ENCODE measurements around the gene MCM3AP. TPM values are rescaled to one million over a fixed set of nuclear protein-coding genes. Genes with fewer than 3 reads are reported as not detected.

MCM3AP gene
- 103 TPM for polyA plus RNA-seq (ENCODE audit: insufficient read length)
- long read RNA-seq, donor 1, full-length matches to known transcripts: 16 of 66 reads
- long read RNA-seq, donor 1, partial matches to known transcripts: 35 of 66 reads
- long read RNA-seq, donor 1, other reads (novel, unspliced or antisense): 15 of 66 reads
- long read RNA-seq, donor 2, full-length matches to known transcripts: 15 of 31 reads
- long read RNA-seq, donor 2, partial matches to known transcripts: 16 of 31 reads
- long read RNA-seq, donor 2, other reads (novel, unspliced or antisense): 0 of 31 reads
- long read RNA-seq, donor 3, transcript MCM3AP-203 (2 exons, 876 nt): major isoform, 7 of 15 reads
- long read RNA-seq, donor 3, partial matches to known transcripts: 5 of 15 reads
- long read RNA-seq, donor 3, other reads (novel, unspliced or antisense): 0 of 15 reads
- long read RNA-seq, donor 4, partial matches to known transcripts: 0 of 1 reads
- long read RNA-seq, donor 4, other reads (novel, unspliced or antisense): 0 of 1 reads
- long read RNA-seq, donor 5, transcript MCM3AP-203 (2 exons, 876 nt): major isoform, 5 of 123 reads
- long read RNA-seq, donor 5, partial matches to known transcripts: 63 of 123 reads
- long read RNA-seq, donor 5, other reads (novel, unspliced or antisense): 54 of 123 reads
- long read RNA-seq, donor 6, full-length matches to known transcripts: 10 of 10 reads
- long read RNA-seq, donor 6, partial matches to known transcripts: 0 of 10 reads
- long read RNA-seq, donor 6, other reads (novel, unspliced or antisense): 0 of 10 reads
- long read RNA-seq, donor 7, full-length matches to known transcripts: 15 of 15 reads
- long read RNA-seq, donor 7, partial matches to known transcripts: 0 of 15 reads
- long read RNA-seq, donor 7, other reads (novel, unspliced or antisense): 0 of 15 reads
- long read RNA-seq, donor 8, full-length matches to known transcripts: 8 of 8 reads
- long read RNA-seq, donor 8, partial matches to known transcripts: 0 of 8 reads
- long read RNA-seq, donor 8, other reads (novel, unspliced or antisense): 0 of 8 reads

DNA sequence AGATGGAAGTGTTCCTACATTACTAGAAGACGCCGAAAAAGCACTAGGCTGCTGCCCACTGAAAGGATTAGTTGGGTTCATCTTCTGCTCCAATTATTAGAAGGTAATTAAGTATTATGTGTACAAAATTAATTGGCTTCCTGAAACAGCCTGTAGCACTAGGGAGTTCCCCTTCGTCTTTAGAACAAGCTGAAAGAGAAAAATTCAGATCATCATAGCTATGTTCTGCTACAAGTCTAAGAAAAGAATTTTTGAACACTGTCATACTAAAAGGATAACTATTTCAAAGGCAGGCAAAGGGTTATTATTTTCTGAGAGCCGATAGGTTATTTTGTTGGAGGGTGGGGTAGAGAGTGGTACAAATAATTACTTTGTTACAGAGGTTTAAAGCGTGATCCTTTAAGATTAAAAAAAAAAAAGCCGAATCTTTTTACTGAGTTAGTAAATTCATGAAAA is at the start of gene MCM3AP:
TSS of gene MCM3AP (minus strand) at position 406 of the 456 bp plus-strand sequence. CDS start at position 81, 325 bp downstream.
- DNase-seq: no peak

DNA sequence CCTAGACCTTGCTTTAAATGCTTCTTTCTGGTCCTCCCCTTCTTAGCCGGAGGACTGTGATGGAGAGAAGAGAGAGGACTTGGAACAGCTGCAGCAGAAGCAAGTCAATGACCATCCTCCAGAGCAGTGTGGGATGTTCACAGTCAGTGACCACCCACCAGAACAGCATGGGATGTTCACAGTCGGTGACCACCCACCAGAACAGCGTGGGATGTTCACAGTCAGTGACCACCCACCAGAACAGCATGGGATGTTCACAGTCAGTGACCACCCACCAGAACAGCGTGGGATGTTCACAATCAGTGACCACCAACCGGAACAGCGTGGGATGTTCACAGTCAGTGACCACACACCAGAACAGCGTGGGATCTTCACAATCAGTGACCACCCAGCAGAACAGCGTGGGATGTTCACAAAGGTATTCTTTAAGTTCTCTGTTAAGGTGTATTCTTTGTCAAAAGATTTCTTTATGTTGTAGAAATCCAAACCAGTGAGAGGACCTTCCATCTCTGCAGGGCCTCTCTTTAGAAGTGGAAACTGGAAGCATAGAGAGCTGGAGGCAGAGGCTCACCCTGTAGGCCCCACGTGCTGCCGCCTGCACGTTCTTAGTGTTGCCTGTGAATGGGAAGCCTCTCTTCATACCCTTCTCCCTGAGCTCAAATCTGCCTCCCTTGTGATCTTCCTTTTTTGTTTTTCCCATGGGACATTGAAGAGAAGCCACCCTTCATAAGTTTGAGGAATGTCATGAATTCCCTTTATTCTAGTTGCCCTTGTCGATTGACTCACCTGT is 49.1 kb upstream of the MCM3AP start:
- DNase-seq: no peak

DNA sequence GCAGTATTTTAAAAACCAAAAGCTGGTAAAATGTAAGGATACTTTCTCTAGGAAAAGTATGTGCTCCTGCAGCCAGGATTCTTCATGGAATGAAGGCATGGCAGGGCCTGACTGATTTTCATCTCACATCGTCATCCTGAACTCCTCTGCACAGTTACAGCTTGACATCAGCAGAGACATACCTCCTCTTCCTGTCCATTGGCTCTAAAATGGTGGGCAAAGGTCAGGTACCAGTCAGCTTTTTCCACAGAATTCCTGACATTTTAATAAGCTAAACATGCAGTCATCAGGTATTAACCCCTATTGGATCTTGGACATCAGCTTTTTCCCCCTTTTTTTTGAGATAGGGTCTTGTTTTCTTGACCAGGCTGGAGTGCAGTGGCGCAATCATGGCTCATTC is 44.4 kb upstream of the MCM3AP start:
- DNase-seq: no peak

DNA sequence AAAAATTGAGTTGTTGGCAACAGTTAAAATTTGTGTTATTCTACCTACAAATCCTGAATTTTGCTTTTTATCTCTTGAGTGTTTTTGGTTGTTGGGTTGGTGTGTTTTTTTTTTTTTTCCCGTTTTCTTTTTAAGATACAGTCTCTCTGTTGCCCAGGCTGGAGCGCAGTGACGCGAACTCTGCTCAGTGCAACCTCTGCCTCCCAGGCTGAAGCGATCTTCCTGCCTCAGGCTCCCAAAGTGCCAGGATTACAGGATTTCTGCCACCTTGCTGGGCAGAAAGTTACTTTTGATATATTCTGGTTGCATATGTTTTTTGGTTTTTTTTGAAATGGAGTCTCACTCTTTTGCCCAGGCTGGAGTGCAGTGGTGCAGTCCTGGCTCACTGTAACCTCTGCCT is 42.7 kb upstream of the MCM3AP start:
- no peak for DNase-seq

DNA sequence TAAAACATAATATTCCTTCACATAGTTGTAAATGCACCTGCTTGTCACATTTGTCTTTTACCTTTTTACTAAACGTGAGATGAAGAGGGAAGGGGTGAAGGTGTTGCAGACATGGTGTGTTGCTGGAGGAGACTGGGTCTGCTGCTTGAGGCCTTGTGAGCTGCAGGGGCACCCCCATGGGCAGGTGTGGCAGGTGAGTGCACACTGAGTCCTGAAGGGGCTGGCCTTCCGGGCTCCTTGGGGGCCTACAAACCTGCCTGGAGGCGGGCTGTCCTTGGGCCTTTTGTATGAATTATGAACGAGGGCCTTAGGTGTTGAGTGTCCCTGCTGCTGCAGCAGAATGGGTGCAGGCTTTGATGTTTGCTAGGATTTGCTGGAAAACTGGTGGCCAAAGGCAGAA is 42.3 kb upstream of the MCM3AP start:
- no peak for DNase-seq

DNA sequence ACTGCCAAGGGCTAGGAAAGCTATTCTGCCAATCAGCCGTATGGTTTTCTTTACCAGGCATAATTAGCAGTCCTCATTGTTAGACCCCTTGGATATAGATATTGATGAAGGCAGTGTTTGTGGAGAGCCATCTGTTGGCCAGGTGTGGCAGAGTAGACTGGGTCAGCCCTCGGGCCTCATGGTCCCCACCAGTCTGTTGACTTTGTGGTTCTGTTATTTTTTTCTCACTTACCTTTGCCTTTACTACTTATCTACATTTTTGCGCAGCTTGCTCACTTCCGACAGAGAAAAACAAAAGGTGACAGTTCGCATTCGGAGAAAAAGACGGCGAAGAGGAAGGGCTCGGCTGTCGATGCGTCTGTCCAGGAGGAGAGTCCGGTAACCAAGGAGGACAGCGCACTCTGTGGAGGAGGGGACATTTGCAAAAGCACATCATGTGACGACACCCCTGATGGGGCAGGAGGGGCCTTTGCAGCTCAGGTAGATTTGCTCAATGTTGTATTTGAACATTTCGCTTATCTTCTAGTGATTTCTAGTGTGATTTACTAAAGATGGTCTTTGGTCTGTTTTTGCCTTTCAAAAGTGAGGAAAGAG is 40.8 kb upstream of the MCM3AP start:
- DNase-seq: no peak

DNA sequence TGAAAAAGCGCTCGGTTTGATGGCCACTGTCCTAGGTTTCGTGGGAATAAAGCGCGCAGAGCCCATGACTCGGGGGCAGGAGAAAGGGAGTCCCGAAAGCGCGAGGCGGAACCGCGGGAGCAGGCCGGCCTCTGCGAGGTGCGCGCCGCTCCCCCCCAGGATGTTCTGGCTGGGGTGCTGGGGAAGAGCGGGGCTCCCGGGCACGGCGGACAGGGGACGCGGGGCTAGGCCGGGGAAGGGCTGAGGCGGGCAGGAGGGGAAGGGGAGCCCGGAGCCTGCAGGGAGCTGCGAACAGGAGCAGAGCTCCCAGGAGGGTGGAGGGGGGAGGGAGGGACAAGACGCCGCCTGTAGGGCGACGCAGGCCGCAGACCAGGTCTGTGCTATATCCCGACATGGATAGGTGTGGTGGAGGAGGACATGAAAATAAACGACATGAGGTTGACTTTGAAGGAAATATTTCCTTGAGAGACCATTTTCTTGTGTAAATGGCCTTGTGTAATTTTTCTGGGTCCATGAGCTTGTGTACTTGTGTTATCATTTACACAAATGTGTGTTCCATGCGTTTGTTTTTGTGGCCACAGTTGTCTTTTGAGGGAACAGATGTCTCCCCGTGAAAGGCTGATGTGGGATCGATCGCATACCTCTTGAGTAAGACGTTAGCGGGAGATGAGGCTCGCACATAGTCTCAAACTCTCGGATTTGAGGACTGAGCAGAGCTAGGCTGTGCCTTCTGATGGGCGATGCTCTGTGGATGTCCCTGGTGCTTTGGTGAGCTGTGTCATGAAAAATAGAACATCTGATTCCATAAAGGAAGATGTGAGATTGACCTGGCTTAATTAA is 39.9 kb upstream of the MCM3AP start:
- DNase-seq: no peak

DNA sequence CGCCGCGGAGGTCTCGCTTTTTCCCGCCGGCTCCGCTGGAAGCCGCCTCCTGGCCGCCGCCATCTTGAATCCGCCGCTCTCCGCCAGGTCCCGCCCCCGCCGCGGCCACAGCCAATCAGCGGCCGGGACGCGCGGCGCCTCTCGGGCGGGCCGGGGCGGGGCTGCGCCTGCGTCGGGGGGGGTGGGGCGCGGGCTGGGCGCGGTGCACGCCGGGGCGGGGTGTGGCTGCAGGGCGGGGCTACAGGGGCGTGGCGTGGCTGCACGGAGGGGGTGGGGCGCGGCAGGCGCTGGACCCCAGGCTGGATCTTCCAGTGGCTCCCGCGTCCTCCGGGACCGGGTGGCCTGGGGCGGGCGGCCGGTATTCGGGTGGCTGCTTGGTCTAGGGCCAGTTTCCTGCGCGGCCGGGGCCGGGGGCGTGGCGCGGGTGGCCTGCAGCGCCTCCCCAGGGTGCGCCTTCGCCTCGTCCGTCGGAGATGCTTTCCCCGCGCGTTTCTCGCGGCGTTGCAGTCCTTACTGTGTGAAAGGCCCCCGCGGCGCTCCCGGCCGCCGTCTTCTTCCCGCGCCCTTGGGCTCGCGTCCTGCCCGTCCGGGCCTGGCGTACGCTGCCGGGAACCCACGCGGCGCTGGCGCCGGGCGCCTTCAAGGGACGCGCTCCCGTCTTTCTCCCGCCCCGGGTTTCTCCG is 39.1 kb upstream of the MCM3AP start:
- peak; percentile 79 for DNase-seq

DNA sequence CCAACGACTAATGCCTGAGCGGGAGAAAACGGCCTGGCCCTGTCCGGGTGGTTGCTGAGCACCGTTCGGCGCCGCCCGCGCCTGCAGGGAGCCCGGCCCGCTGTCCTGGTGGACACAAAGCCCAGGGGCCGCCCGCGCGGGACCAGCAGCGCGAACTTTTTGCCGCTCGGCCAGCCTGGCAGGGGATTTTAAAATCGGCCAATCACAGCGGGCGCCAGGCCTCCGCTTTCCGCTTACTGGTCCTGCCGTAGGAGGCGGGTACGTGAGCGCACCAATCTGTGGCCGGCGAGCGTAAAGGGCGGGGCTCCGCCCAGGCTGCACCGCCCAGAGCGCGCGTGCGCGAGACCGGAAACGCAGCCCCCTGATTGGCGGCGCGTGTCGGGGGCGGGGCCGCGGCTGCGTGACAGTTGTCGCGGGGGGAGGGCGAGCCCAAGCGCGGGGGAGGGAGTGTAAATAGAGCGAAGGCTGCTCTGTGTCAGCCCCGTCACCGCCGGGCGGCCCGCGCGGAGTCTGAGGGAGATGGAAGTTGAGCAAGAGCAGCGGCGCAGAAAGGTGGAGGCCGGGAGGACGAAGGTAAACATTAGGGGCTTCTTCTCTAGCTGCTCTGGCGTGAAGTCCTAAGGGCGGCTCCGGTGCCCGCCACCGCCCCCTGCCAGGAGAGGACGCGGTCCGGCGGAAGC is 38.4 kb upstream of the MCM3AP start, which contains the start of the genes C21orf58 and PCNT:
TSS of gene C21orf58 (minus strand) at position 161 of the 680 bp plus-strand sequence. CDS start 1,132 bp downstream, outside the sequence.
TSS of gene PCNT (plus strand) at position 447 of the 680 bp plus-strand sequence. CDS start at position 520, 73 bp downstream.
- peak; percentile 95 for DNase-seq

DNA sequence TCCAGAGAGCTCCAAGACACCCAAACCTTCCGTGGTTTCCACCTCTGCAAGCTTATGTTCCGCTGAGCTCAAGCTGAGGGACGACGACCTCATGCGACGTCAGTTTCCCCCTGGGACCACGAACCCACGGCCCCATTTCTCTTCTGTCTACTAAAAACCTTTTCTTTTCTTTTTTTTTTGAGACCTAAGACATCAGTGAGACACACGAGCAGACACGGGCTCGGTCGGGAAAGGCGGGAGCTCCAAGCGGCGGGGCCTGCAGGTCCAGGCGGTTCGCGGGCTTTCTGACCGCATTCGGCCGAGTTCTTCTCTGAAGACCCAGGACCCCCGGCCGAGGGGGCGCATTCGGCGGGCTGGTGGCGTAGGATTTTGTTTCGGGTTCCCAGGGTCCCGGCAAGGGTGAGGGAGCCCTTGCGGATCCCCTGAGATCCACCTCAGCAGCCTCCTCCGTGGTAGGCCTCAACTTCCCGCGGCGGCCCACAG is 37.9 kb upstream of the MCM3AP start:
- DNase-seq: no peak

DNA sequence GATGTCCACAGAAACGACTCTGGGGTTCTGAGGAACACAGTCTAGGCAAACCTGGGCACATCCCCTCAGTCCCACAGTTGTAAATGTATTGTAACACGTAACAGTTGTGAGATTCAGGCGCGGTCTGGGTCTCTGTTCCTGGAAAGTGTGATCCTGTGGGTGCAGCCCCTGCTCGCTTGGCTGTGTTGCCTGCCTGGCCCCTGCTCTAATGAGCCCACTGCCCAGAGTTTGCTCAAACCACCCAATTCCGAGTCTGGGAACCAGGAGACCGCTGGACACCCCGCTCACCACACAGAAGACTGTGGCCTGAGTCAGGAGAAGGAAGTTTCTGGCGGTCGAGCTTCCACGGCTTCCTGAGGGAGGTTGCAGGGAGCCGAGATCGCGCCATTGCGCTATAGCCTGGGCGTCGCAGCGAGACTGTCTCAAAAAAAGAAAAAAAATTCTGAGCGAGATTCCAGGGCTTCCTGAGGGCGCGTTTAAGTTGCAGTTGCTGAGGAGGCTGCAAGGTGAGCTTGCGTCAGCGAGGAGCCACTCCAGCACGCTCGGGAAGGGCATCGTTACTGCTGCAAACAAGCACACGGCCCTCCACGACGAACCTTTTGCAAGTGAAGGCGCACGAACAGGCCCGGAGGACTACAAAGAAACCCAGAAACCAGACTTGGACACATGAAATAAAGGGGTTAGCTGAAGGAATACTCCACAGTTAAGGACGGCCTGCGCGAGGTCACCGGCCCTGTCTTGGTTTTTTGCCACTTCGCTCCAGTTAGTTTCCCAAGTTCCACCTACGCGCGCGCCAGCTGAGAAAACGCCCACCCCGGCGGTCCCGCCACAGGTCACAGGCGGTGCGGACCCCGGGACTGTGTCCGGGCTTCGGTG is 37.2 kb upstream of the MCM3AP start:
- no peak for DNase-seq

DNA sequence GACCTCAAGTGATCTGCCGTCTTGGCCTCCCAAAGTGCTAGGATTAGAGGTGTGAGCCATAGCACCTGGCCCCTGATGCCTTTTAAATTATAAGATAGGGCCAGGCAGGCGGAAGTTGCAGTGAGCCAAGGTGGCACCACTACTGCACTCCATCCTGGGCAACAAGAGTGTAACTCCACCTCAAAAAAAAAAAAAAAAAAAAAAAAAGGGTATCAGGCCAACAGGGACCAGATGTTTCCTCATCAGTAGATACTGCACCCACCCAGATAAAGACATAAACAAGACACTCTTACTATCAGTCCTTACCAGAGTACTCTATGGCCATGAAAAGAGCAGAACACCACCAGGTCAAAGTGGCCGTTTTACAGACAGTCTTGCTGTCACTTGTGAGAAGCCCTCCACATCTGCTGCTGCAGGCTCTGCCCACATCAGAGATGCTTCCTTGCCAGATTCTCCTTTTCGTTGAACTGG is 35.0 kb upstream of the MCM3AP start:
- DNase-seq: no peak

DNA sequence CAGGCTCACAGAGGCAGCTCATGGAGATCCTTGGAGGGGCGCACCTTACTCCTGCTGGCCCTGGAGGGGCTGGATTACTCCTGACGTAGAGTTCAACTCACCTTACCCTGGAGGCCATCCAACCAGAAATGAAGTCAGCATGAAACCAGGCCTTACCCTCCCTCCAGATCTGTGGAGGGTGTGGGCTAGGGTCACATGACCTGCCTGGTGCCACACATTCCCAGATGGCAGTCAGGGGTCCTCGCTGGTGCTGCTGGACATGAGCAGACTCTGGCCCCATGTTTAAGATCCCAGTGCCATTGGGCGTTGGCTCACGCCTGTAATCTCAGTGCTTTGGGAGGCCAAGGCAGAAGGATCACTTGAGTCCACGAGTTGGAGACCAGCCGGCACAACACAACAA is 33.8 kb upstream of the MCM3AP start:
- DNase-seq: no peak

DNA sequence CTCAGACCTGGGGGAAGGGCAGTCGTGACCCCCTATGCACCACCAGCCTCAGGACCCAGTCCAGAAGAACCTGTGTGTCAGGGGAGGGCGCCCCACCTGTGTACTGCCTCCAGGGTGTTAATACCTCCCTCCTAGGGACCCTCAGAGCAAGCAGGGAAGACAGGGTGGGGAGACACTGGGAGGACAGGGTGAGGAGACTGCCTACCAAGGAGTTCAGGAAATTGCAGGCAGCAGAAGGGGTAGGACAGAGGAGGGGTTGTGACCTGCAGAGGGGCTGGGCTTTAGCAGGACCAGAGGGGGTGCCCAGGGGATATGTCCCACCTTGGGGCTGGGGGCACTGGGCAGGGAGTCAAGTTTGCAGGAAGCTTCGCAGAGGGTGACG is 33.0 kb upstream of the MCM3AP start:
- DNase-seq: no peak

DNA sequence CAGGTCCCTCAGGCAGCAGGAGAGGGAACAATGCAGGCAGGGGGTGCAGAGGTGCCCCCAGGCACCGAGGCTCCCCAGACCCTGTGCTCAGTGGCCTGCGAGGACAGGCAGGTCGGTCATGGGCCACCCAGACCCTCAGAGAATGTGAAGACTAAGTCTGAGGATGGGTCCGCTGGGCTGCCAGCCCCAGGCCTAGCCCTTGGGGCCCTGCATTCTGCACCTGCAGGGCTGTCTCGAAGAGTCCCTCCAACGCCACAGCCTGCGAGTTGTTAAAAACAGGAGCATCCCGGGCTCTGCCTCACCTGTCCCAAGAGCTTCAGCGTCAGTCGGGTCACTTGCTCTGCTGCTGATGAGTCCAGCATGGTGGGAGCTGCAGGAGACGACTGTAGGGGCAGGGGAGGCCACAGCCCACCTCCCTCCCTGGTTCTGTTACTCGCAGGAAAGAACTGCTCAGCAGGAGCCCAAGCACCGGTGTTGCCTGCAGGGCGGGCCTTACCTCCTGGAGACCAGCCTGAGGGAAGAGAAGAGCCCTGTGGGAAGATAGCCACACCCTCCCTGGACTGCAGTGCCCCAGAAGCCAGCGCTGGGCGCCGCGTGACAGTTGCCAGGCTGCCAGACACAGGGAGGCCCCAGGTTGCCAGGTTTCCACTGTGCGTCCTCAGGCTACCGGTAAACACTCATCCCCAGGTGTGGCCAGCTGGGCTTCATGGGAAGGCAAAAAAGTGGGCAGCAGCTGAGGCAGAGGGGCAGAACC is 32.5 kb upstream of the MCM3AP start:
- no peak for DNase-seq

DNA sequence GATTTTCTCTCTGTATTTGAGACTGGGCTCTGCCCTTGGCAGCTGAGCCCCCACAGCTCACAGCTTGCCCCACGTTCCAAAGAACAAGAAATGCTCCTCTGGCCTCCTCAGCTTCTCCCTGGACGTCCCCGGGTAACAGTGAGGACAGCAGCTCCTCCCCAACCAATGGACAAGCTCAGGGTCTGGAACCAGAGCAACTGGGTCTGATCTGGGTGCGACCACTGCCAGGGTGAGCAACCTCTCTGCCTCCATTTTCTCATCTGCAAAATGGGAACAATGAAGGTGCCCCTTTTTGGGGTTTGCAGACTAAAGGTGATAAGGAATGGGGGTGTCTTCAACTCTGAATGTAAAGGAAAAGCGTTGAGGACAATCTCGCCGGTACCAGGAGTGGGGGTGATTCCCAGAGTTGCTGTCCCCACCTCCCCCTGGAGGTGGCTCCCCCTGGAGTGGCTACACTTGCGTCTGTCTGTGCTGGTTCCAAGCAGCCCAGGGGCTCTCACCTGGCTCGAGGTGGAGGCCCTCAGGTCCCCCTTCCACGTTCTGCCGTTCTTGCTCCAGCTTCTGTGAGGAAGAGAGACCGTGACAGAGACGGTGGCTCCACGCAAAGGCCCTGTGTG is 31.4 kb upstream of the MCM3AP start:
- no peak for DNase-seq
